GM12878 (cell line): Measurements from ENCODE around the gene KLF3. TPM values are rescaled to one million over a fixed set of nuclear protein-coding genes. Genes with fewer than 3 reads are reported as not detected.

ENCODE experiments used
- ATAC-seq: fragments of 200-7000 bp; cut with Tn5 transposase; 3 replicates; pipeline ENCODE4 v1.9.1; 2020; ENCODE audit warnings: mild to moderate bottlenecking, moderate library complexity
- BruUV-seq: library from RNA; stranded (reverse); fragments of 400-500 nt; replicated peaks from 2 replicates; lab custom pipeline; 2021; lab: Mats Ljungman, UMichigan
- CTCF ChIA-PET: fragments of 300-600 bp; sonication (Branson Sonifier 250); formaldehyde crosslinking; extraction: SDS; loops from one replicate; lab custom pipeline; 2021; ENCODE audit warnings: inconsistent platforms; lab: Yijun Ruan, JAX
- POLR2A ChIA-PET: fragments of 350-600 bp; formaldehyde crosslinking; extraction: SDS; loops from one replicate; lab custom pipeline; 2021; ENCODE audit warnings: inconsistent platforms; lab: Charles Lee
- RAD21 ChIA-PET: fragments of 300-600 bp; sonication (Branson Sonifier 250); formaldehyde crosslinking; loops from one replicate; lab custom pipeline; 2023; ENCODE audit warnings: antibody characterized with exemption; ENCODE audit not compliant: unreplicated experiment; lab: Charles Lee
- SMC1A ChIA-PET: fragments of 300-600 bp; sonication (Branson Sonifier 250); formaldehyde crosslinking; loops from one replicate; lab custom pipeline; 2023; ENCODE audit not compliant: unreplicated experiment, uncharacterized antibody; lab: Charles Lee
- DNase-seq: peaks from one replicate; pipeline ENCODE4 v3.0.0-alpha.2; 2011; ENCODE audit warnings: low read depth, low spot score
- FAIRE-seq: peaks from 3 replicates; lab custom pipeline; 2011; peaks lifted over from hg19 to GRCh38; lab: Jason Lieb, UNC
- H2AFZ ChIP-seq: 2 replicates; pipeline ENCODE4 v1.6.0; 2011; ENCODE audit warnings: low read depth, low read length, control low read depth; ENCODE audit not compliant: control insufficient read depth
- H3K27ac ChIP-seq: 2 replicates; pipeline ENCODE4 v1.5.1; 2011; ENCODE audit warnings: control low read depth; ENCODE audit not compliant: control insufficient read depth, insufficient read depth
- H3K27me3 ChIP-seq, 2 experiments: replicated peaks in 1 of 2; 2 replicates each; pipeline versions ENCODE4 v1.6.0 to v1.6.1; 2011; ENCODE audit warnings: low read length in 1 of 2; ENCODE audit not compliant: control insufficient read depth in 2 of 2, insufficient read depth in 2 of 2
- H3K36me3 ChIP-seq, 2 experiments: 2 replicates each; pipeline ENCODE4 v1.5.1; 2011; ENCODE audit warnings: low read length in 1 of 2; ENCODE audit not compliant: control insufficient read depth in 2 of 2, insufficient read depth in 2 of 2
- H3K4me1 ChIP-seq: 2 replicates; pipeline ENCODE4 v1.6.1; 2011; ENCODE audit warnings: mild to moderate bottlenecking, low read length, moderate library complexity, mixed read lengths; ENCODE audit not compliant: control insufficient read depth, insufficient read depth
- H3K4me2 ChIP-seq: 2 replicates; pipeline ENCODE4 v1.6.0; 2011; ENCODE audit warnings: control low read depth; ENCODE audit not compliant: control insufficient read depth, insufficient read depth
- H3K4me3 ChIP-seq: fragments of 200-600 bp; sonication (generic); 2 replicates; pipeline ENCODE4 v1.5.1; 2016
- H3K79me2 ChIP-seq: 2 replicates; pipeline ENCODE4 v1.6.0; 2011; ENCODE audit warnings: low read length; ENCODE audit not compliant: control insufficient read depth, insufficient read depth
- H3K9ac ChIP-seq: 2 replicates; pipeline ENCODE4 v1.8.0; 2011; ENCODE audit warnings: low read length, control low read depth, mixed read lengths; ENCODE audit not compliant: control insufficient read depth, insufficient read depth
- H3K9me3 ChIP-seq: replicated peaks from 3 replicates; pipeline ENCODE4 v1.5.1; 2011; ENCODE audit warnings: mild to moderate bottlenecking, low read length; ENCODE audit not compliant: control insufficient read depth, insufficient read depth
- H4K20me1 ChIP-seq: 2 replicates; pipeline ENCODE4 v1.6.0; 2011; ENCODE audit not compliant: control insufficient read depth, insufficient read depth
- ATF2 ChIP-seq: IDR thresholded peaks from 2 replicates; pipeline ENCODE4 v1.6.1; 2012; ENCODE audit warnings: low read length, inconsistent platforms
- BACH1 ChIP-seq: fragments of 450-650 bp; IDR thresholded peaks from 2 replicates; pipeline ENCODE4 v1.6.1; 2017; ENCODE audit warnings: mild to moderate bottlenecking, borderline replicate concordance
- KAT2A ChIP-seq: conservative IDR thresholded peaks from 2 replicates; pipeline ENCODE4 v1.6.1; 2011; ENCODE audit warnings: low read depth, low read length; ENCODE audit not compliant: control insufficient read depth
- MAX ChIP-seq: IDR thresholded peaks from 2 replicates; pipeline ENCODE4 v1.6.1; 2012; ENCODE audit warnings: low read depth, low read length, improper control_type of control experiment
- PML ChIP-seq: IDR thresholded peaks from 2 replicates; pipeline ENCODE4 v1.6.1; 2012; ENCODE audit warnings: low read length, inconsistent platforms
- WRNIP1 ChIP-seq: IDR thresholded peaks from 2 replicates; pipeline ENCODE4 v1.6.1; 2011; ENCODE audit warnings: low read depth, low read length, improper control_type of control experiment, borderline replicate concordance
- ZNF217 ChIP-seq: fragments of 450-650 bp; IDR thresholded peaks from 2 replicates; pipeline ENCODE4 v1.6.1; 2017; ENCODE audit warnings: antibody characterized with exemption, mild to moderate bottlenecking
- WGBS: methylation state at CpG from one replicate; pipeline ENCODE4 v1.1.6; 2016; ENCODE audit warnings: low lambda C conversion rate; ENCODE audit not compliant: insufficient replicate concordance, insufficient coverage; ENCODE audit errors: missing lambda C conversion rate; 5-methylcytosine and 5-hydroxymethylcytosine counted together
- in situ Hi-C: fragments of 300-500 bp; cut with MboI; formaldehyde crosslinking; loops from 9 replicates; pipeline ENCODE4 v1.14.3; 2018; ENCODE audit warnings: mixed read lengths
- intact Hi-C: fragments of 100-400 bp; cut with micrococcal nuclease; formaldehyde crosslinking; loops from one replicate; pipeline ENCODE4 v1.14.2; 2022; ENCODE audit not compliant: unreplicated experiment
- polyA plus RNA-seq, 11 experiments: library from polyadenylated mRNA; depleted of rRNA in 4 of 11; unstranded in 6 of 11; stranded (reverse) in 5 of 11; fragments of >200 nt; fragmentation: Nextera tagmentation in 4 of 11; fragmentation: Illumina TruSeq in 1 of 11; extraction: Ambion mirVana in 4 of 11; extraction: Trizol in 1 of 11; gene quantifications; 1 replicate in 1 of 11; 2 replicates in 10 of 11; pipeline versions ENCODE4 v1.2.1 to v1.2.3, GENCODE V29; 2011 to 2016; ENCODE audit warnings: inconsistent platforms in 2 of 11, missing spikeins in 2 of 11, low read depth in 1 of 11
- total RNA-seq, 4 experiments: library from RNA; depleted of rRNA in 3 of 4; stranded (reverse); fragments of >200 nt in 3 of 4; fragmentation: Illumina TruSeq in 1 of 4; extraction: Trizol in 1 of 4; gene quantifications; 2 replicates each; pipeline versions ENCODE4 v1.2.1 to v1.2.3, GENCODE V29; 2013 to 2021

The KLF3 gene
- total and polyA plus RNA-seq, 10 of the 15 experiments (the other 5 are each of a cell fraction or from before 2014, with no cell fraction given), result 1.4 to 5.8 (median 2.1) TPM

GRCh38 chr4:38688676-38689355 lies 24.8 kb downstream of the KLF3 start:
- SMC1A ChIA-PET, result interaction anchor here (1.2 kb wide), 1 partner anchor 13 kb away, joined by 3 read pairs; no protein-coding TSS in a partner anchor
- no peak for FAIRE-seq
- in situ Hi-C loops, result no loop called here

More at GRCh38 chr4:38688676-38689355, 24.8 kb downstream of the KLF3 start:
- Histone ChIP-seq H3K4me2 (no peak overlapping the region), H3K4me3 (no peak overlapping the region), H3K36me3 (peaks cover 0 to 17% of the 10 kb centered on the region in 2 experiments; a peak in 2 of 4 replicates), H4K20me1 (no peaks in the 10 kb centered on the region), H3K27me3 (no peaks in the 10 kb centered on the region; a peak in 1 of 4 replicates), H3K4me1 (no peaks in the 10 kb centered on the region), H2AFZ (no peak overlapping the region), H3K9me3 (no peaks in the 10 kb centered on the region), H3K27ac (no peak overlapping the region), H3K9ac (no peak overlapping the region), H3K79me2 (peaks cover 2% of the 10 kb centered on the region)
- DNase-seq (no peak), ATAC-seq (no peak)
- CTCF ChIA-PET, result no interaction called here
- intact Hi-C loops, result no loop called here
- RAD21 ChIA-PET, result interaction anchor here (0.5 kb wide), 1 partner anchor 35 kb away, joined by 3 read pairs; no protein-coding TSS in a partner anchor
- WGBS, result 97% methylated on average over 26 of the region's 26 CpGs
- POLR2A ChIA-PET, result no interaction called here
- BruUV-seq, result no TSS peak
- TF ChIP-seq ZNF217, result no peak
- TF ChIP-seq PML, result no peak
- TF ChIP-seq BACH1, result no peak
- TF ChIP-seq ATF2, result no peak
- TF ChIP-seq WRNIP1, result no peak
- TF ChIP-seq KAT2A, result no peak
- TF ChIP-seq MAX, result no peak
